Measurements from ENCODE around the gene LRRC31. TPM values are rescaled to one million over a fixed set of nuclear protein-coding genes. Genes with fewer than 3 reads are reported as not detected.

LRRC31 gene
- total RNA-seq, result 0.07 TPM in 1 of 2 replicates, not detected in the other

DNA sequence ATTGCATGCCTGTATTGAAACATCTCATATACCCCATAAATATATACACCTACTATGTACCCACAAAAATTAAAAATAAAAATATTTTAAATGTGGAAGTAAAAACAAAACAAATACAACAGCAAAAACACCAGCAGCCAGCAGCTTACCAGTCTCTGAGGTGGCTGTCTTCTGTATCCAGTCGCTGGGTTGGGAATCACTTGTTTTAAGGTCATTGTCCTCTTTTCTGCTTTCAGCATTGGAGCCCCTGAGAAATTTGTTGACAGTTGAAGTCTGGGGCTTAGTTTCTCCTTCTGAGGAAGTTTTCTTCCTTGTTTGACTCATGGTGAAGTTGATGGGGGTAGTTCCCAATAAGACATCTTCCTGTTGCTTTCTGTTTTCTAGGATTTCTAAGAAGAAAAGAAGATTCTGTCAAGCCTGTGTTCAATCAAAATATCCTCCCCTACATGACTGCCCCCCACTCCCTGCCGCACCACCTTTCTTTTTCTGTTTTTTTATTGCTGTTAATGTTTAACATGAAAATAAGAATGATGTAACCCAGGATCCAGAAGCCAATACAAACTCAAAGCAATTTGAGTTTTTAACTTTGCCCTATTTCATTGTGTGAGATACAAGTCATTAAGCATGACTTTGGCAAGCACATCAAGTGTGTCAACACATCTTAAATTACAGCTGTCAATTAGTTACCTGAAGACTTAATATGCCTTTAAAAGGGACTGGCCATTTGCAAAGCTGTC lies at the start of gene LRRC31:
Gene LRRC31, minus strand, starts transcription at position 452 of the 737 bp plus-strand sequence. Its CDS starts 128 bp downstream, at position 324.
- Mint-ChIP-seq H3K4me1 (ENCODE audit: low read depth) (peaks cover 26% of the 10 kb centered on the region), H3K27me3 (ENCODE audit: low read depth) (peaks cover 13% of the 10 kb centered on the region), H3K36me3 (ENCODE audit: low read depth) (no peaks in the 10 kb centered on the region), H3K9me3 (no peaks in the 10 kb centered on the region), H3K27ac (no peak within 1 kb of the TSS), H3K4me3 (ENCODE audit: low read depth) (no peak within 1 kb of the TSS)
- intact Hi-C loops (cut with micrococcal nuclease), result no loop called here
- no peak for DNase-seq (ENCODE audit: low spot score)

DNA sequence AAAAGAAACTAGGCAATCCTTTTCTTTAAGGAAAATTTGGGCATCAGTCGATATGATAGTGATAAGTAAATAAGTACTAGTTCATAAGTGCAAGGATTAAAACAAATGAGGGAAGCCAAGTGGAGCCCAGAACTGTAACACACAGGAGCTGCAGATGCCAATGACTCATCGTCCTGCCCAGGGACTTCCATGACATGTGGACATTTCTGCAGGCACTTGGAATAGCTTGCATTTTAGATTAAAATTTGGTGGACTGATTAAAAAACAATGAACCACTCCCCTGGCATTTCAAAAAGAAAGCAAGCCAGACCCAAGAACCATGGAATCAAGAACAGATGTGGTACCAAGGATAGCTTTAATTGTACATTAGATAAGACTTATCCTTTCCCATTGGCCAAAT lies 44.6 kb upstream of the LRRC31 start:
- Mint-ChIP-seq H3K27ac (no peak overlapping the region), H3K4me1 (ENCODE audit: low read depth) (no peaks in the 10 kb centered on the region), H3K4me3 (ENCODE audit: low read depth) (no peak overlapping the region), H3K9me3 (no peaks in the 10 kb centered on the region), H3K27me3 (ENCODE audit: low read depth) (no peaks in the 10 kb centered on the region), H3K36me3 (ENCODE audit: low read depth) (no peaks in the 10 kb centered on the region)
- no peak for DNase-seq (ENCODE audit: low spot score)
- intact Hi-C loops (cut with micrococcal nuclease), result no loop called here

DNA sequence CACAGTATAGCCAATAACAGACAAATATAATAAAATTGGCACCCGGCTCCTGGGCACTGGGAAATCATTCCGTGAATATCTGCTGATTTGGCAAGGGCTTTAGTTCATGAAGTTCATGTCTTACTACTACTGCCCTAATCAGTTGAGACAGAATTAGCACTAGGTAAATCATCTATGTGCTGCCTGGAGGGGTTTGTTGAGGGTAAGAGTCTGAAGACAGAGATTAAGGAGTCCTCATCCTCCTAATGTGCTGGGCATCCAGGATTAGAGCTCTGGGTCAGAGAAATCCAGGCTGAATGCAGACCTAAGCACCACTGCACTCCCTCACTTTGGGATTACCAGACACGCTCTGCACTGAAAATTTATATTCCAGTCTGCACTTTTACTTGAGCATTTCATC lies 43.6 kb upstream of the LRRC31 start:
- no peaks in the 10 kb centered on the region for H3K4me1 Mint-ChIP-seq (ENCODE audit: low read depth)
- H3K4me3 Mint-ChIP-seq (ENCODE audit: low read depth), result no peak overlapping the region
- no peak for DNase-seq (ENCODE audit: low spot score)
- no peaks in the 10 kb centered on the region for H3K27me3 Mint-ChIP-seq (ENCODE audit: low read depth)
- intact Hi-C loops (cut with micrococcal nuclease), result no loop called here
- no peaks in the 10 kb centered on the region for H3K36me3 Mint-ChIP-seq (ENCODE audit: low read depth)
- no peaks in the 10 kb centered on the region for H3K9me3 Mint-ChIP-seq
- H3K27ac Mint-ChIP-seq, result no peak overlapping the region

DNA sequence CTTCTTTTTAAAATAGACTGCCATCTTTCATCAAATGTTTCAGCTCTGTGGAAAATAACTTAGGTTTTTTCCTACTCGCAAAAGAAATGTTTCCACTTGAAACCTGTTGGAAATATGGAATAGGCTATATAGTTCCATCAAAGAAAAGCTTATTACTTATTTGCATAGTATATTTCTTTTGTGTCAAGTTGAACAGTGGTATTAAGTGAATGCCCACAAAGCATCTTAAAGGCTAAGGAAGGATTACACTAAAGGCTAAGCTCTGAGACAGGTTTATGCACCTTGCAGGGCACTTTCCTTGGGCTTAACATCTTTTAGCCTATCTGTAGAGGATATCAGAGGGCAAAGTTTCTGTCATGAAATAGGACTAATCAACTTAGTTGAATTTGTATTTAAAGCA lies 41.5 kb upstream of the LRRC31 start, which contains the start of gene SAMD7:
Gene SAMD7, plus strand, starts transcription at position 301 of the 400 bp plus-strand sequence. CDS start 7,927 bp downstream, outside the sequence.
- DNase-seq (ENCODE audit: low spot score), result no peak
- Mint-ChIP-seq H3K4me1 (ENCODE audit: low read depth) (no peaks in the 10 kb centered on the region), H3K9me3 (no peaks in the 10 kb centered on the region), H3K27me3 (ENCODE audit: low read depth) (peaks cover 2% of the 10 kb centered on the region), H3K27ac (no peak within 1 kb of the TSS), H3K36me3 (ENCODE audit: low read depth) (no peaks in the 10 kb centered on the region), H3K4me3 (ENCODE audit: low read depth) (no peak within 1 kb of the TSS)
- intact Hi-C loops (cut with micrococcal nuclease), result no loop called here

DNA sequence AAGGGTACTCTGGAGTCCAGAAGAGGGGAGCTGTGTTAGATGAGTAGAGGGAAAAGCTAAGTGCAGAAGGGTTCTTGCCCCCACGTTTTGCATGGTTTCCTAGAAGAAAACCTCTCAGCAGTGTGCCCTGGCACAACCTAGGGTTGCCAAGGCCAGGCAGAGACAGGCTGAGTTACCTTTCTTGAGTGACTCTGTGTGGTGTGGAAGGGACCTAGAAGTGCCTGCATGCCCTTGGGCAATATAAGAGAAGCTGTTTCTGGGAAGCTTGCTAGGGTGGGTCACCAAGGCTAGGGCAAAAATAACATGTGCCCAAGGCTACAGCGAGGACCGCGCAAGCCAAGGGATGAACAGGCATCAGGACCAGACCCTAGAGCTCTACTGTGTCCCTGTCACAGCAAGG lies 38.2 kb upstream of the LRRC31 start:
- intact Hi-C loops (cut with micrococcal nuclease), result no loop called here
- H3K36me3 Mint-ChIP-seq (ENCODE audit: low read depth), result no peaks in the 10 kb centered on the region
- no peaks in the 10 kb centered on the region for H3K4me1 Mint-ChIP-seq (ENCODE audit: low read depth)
- DNase-seq (ENCODE audit: low spot score), result no peak
- H3K27me3 Mint-ChIP-seq (ENCODE audit: low read depth), result peaks cover 6% of the 10 kb centered on the region
- H3K9me3 Mint-ChIP-seq, result peaks cover 7% of the 10 kb centered on the region
- no peak overlapping the region for H3K27ac Mint-ChIP-seq
- no peak overlapping the region for H3K4me3 Mint-ChIP-seq (ENCODE audit: low read depth)

DNA sequence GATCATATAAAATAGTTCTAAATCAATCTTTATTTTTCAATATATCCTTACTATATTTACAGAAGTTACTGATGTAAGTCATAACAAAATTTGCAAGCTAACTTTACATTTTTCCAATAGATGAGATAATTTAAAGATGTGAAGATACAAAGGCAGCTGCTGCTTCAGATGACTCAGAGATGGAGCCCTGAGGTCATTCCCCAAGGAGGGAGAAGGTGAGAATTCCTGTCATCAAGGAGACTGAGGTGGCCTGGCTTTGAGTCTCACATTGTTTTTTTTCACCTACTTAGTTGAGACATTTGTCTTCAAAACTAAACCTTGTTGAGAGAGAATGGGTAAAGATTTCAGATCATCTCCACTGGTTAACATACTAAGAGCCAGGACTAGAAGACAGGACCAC lies 37.7 kb upstream of the LRRC31 start:
- no peaks in the 10 kb centered on the region for H3K4me1 Mint-ChIP-seq (ENCODE audit: low read depth)
- no peak overlapping the region for H3K27ac Mint-ChIP-seq
- peaks cover 6% of the 10 kb centered on the region for H3K27me3 Mint-ChIP-seq (ENCODE audit: low read depth)
- intact Hi-C loops (cut with micrococcal nuclease), result no loop called here
- peaks cover 11% of the 10 kb centered on the region for H3K9me3 Mint-ChIP-seq
- DNase-seq (ENCODE audit: low spot score), result no peak
- no peak overlapping the region for H3K4me3 Mint-ChIP-seq (ENCODE audit: low read depth)
- no peaks in the 10 kb centered on the region for H3K36me3 Mint-ChIP-seq (ENCODE audit: low read depth)

DNA sequence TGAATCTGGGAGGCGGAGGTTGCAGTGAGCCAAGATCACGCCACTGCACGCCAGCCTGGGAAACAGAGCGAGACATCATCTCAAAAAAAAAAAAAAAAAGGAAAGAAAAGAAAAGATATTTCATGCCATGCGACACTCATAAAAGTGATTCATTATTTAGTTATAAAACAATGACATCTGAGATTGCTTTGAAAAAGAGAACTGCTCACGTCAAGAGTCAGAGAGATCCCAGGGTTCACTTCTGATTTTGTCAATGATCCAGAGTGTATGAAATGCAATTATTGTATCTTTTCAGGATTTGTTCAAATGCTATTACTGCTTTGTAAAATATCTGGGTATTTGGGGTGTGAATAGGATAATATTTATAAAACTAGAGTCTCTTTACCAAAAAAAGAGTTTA lies 35.7 kb upstream of the LRRC31 start:
- intact Hi-C loops (cut with micrococcal nuclease), result no loop called here
- DNase-seq (ENCODE audit: low spot score), result no peak
- H3K36me3 Mint-ChIP-seq (ENCODE audit: low read depth), result no peaks in the 10 kb centered on the region

DNA sequence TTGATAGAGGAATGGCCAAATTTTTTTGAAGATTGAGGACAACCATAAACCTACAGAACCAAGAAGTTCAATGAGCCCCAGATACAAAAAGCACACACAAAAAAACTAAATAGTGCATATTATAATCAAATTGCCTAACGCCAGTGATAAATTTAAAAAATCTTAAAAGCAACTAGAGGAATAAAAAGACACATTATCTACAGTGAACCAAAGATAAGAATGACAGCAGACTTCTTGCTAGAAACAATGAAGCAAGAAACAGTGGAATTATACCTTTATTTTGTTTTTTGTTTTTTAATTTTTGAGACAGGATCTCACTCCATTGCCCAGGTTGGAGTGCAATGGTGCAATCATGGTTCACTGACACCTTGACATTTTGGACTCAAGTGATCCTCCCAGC lies 31.7 kb upstream of the LRRC31 start:
- no peak for DNase-seq (ENCODE audit: low spot score)
- no peak overlapping the region for H3K27ac Mint-ChIP-seq
- H3K4me3 Mint-ChIP-seq (ENCODE audit: low read depth), result no peak overlapping the region
- H3K27me3 Mint-ChIP-seq (ENCODE audit: low read depth), result peaks cover 5% of the 10 kb centered on the region
- peaks cover 28% of the 10 kb centered on the region for H3K9me3 Mint-ChIP-seq
- intact Hi-C loops (cut with micrococcal nuclease), result no loop called here
- no peaks in the 10 kb centered on the region for H3K4me1 Mint-ChIP-seq (ENCODE audit: low read depth)
- no peaks in the 10 kb centered on the region for H3K36me3 Mint-ChIP-seq (ENCODE audit: low read depth)

More for the DNA sequence above, 35.7 kb upstream of the LRRC31 start:
- Mint-ChIP-seq H3K9me3 (peaks cover 23% of the 10 kb centered on the region), H3K27me3 (ENCODE audit: low read depth) (peaks cover 6% of the 10 kb centered on the region), H3K4me1 (ENCODE audit: low read depth) (no peaks in the 10 kb centered on the region), H3K4me3 (ENCODE audit: low read depth) (no peak overlapping the region), H3K27ac (no peak overlapping the region)

DNA sequence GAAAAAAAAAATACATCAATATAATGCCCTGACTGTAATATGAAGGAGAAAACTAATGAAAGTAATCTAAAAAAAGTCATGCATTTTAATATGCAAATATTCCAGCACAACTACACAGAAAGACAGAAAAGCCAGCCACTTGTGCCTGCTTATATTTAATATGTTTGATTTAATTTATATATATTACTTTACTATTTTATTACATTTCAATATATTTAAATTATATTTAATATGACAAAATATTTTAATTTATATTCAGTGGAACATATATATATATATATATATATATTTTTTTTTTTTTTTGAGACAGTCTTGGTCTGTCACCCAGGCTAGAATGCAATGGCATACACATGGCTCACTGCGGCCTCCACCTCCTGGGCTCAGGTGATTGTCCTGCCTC lies 27.5 kb upstream of the LRRC31 start:
- H3K4me3 Mint-ChIP-seq (ENCODE audit: low read depth), result no peak overlapping the region
- H3K4me1 Mint-ChIP-seq (ENCODE audit: low read depth), result no peaks in the 10 kb centered on the region
- intact Hi-C loops (cut with micrococcal nuclease), result no loop called here
- no peak for DNase-seq (ENCODE audit: low spot score)
- no peaks in the 10 kb centered on the region for H3K27me3 Mint-ChIP-seq (ENCODE audit: low read depth)
- no peak overlapping the region for H3K27ac Mint-ChIP-seq
- H3K36me3 Mint-ChIP-seq (ENCODE audit: low read depth), result no peaks in the 10 kb centered on the region
- peaks cover 18% of the 10 kb centered on the region for H3K9me3 Mint-ChIP-seq

DNA sequence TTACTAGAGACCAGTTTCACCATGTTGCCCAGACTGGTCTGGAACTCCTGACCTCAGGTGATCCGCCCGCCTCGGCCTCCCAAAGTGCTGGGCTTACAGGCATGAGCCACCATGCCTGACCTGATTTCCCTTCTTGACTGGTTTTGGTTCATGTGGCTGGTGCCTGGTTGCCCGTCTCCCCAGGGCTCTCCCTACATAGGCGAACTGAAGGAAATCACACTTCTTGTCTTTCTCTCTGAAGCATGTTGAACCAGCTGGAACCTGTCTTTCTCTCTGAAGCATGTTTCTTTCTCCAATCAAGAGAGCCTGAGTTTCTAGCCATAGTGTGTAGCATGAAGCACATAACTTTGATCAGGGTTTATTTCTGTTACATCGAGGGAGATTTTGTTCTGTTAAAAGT lies 25.3 kb upstream of the LRRC31 start:
- no peaks in the 10 kb centered on the region for H3K36me3 Mint-ChIP-seq (ENCODE audit: low read depth)
- intact Hi-C loops (cut with micrococcal nuclease), result no loop called here
- H3K27me3 Mint-ChIP-seq (ENCODE audit: low read depth), result no peaks in the 10 kb centered on the region
- no peak for DNase-seq (ENCODE audit: low spot score)
- H3K9me3 Mint-ChIP-seq, result peaks cover 3% of the 10 kb centered on the region
- no peak overlapping the region for H3K4me3 Mint-ChIP-seq (ENCODE audit: low read depth)
- no peak overlapping the region for H3K27ac Mint-ChIP-seq
- no peaks in the 10 kb centered on the region for H3K4me1 Mint-ChIP-seq (ENCODE audit: low read depth)

DNA sequence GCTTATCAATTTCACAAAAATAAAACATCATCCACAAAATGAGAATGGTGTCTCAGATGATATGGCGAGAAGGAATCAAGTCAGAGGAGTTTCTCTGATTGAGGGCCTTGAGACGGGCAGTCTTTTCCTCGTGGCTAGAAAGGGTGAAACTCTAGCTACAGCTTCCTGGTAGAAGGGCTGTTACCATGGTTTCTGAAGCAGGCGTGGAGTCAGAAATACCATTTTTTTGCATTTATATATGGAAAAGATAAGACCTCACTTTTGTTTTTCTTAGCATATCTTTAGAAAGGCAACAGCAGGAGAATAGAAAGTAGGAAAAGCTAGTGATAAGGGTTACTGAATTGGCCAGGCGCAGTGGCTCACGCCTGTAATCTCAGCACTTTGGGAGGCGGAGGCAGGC lies 24.4 kb upstream of the LRRC31 start:
- H3K4me1 Mint-ChIP-seq (ENCODE audit: low read depth), result no peaks in the 10 kb centered on the region
- H3K27ac Mint-ChIP-seq, result no peak overlapping the region
- intact Hi-C loops (cut with micrococcal nuclease), result no loop called here
- no peaks in the 10 kb centered on the region for H3K9me3 Mint-ChIP-seq
- H3K4me3 Mint-ChIP-seq (ENCODE audit: low read depth), result no peak overlapping the region
- no peaks in the 10 kb centered on the region for H3K27me3 Mint-ChIP-seq (ENCODE audit: low read depth)
- no peaks in the 10 kb centered on the region for H3K36me3 Mint-ChIP-seq (ENCODE audit: low read depth)
- no peak for DNase-seq (ENCODE audit: low spot score)

DNA sequence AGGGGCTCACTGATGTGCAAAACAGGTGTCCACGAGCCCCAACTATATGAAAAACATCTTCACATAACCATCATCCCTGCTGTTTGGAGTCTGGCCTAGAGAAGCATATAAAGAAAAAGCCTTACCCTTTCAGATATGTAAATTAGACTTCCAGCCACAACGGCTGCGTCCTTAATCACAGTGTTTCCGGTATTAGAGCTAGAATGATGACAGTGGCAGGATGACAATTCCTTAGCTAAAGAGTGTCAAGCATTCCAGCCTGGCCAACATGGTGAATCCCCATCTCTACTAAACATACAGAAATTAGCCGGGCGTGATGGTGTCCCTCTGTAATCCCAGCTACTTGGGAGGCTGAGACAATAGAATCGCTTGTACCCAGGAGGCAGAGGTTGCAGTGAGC lies 22.2 kb upstream of the LRRC31 start:
- H3K36me3 Mint-ChIP-seq (ENCODE audit: low read depth), result no peaks in the 10 kb centered on the region
- peaks cover 1% of the 10 kb centered on the region for H3K27me3 Mint-ChIP-seq (ENCODE audit: low read depth)
- no peak overlapping the region for H3K4me3 Mint-ChIP-seq (ENCODE audit: low read depth)
- H3K9me3 Mint-ChIP-seq, result no peaks in the 10 kb centered on the region
- no peak overlapping the region for H3K27ac Mint-ChIP-seq
- no peak for DNase-seq (ENCODE audit: low spot score)
- H3K4me1 Mint-ChIP-seq (ENCODE audit: low read depth), result no peaks in the 10 kb centered on the region
- intact Hi-C loops (cut with micrococcal nuclease), result no loop called here

DNA sequence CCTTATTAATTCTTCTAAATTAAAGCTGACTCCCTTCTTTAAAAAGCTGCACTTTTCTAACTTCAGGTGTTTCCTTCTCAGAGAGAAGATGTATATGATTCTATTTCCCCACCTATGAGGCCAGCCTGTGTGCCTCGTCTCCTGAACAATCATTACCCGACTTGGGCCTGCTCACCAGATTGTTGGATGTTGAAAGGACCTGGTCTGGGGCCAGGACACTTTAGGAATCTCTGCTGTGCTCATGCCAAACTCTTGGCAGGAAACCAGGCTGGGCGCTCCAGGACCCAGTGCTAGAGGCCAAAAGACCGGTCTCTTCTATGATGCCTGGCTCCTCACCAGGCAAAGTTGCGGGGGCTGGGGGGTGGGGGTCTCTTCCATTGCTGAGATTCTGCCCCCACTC lies 16.9 kb upstream of the LRRC31 start:
- Mint-ChIP-seq H3K4me3 (ENCODE audit: low read depth) (no peak overlapping the region), H3K27ac (no peak overlapping the region), H3K36me3 (ENCODE audit: low read depth) (no peaks in the 10 kb centered on the region), H3K9me3 (no peaks in the 10 kb centered on the region), H3K4me1 (ENCODE audit: low read depth) (no peaks in the 10 kb centered on the region), H3K27me3 (ENCODE audit: low read depth) (peaks cover 1% of the 10 kb centered on the region)
- DNase-seq (ENCODE audit: low spot score), result no peak
- intact Hi-C loops (cut with micrococcal nuclease), result no loop called here

Data from activated T-helper 2 cell treated with anti-CD3 and anti-CD28 coated beads, Interferon-gamma antibody, Interleukin-2, Interleukin-4, amounts not matched to agents 10 μg/mL and 5 μg/mL and 100 μg/mL, durations not matched to agents 14 hours and 24 hours and 36 hours (primary cell).